Liver (tissue), 9 donors: ENCODE measurements around the gene PIP4K2A. TPM values are rescaled to one million over a fixed set of nuclear protein-coding genes. Genes with fewer than 3 reads are reported as not detected.
"Not testable (repeated sequence)": the region's sequence is repeated elsewhere in the genome, so short reads cannot be mapped to it uniquely, and the experiment has no call there.

Experiments
- DNase-seq: peaks from one replicate; pipeline ENCODE4 v3.0.0-alpha.2; 2017; ENCODE audit warnings: low spot score
- H3K27ac ChIP-seq, 2 donors: one replicate each; pipeline ENCODE4 v1.7.0; 2013; ENCODE audit warnings: inconsistent platforms in 2 of 2, low read length in 2 of 2, control low read depth in 1 of 2, low read depth in 1 of 2, mild to moderate bottlenecking in 1 of 2
- H3K27me3 ChIP-seq, 4 donors: one replicate each; pipeline versions ENCODE4 v1.6.1 to v1.7.0; 2013; ENCODE audit warnings: low read length in 3 of 4, inconsistent platforms in 1 of 4, mild to moderate bottlenecking in 1 of 4, moderate library complexity in 1 of 4; ENCODE audit not compliant: control insufficient read depth in 4 of 4, insufficient read depth in 4 of 4
- H3K36me3 ChIP-seq, 4 donors: one replicate each; pipeline versions ENCODE4 v1.6.1 to v1.7.0; 2013; ENCODE audit warnings: low read length in 3 of 4, mild to moderate bottlenecking in 3 of 4, low read depth in 1 of 4, moderate library complexity in 1 of 4; ENCODE audit not compliant: control insufficient read depth in 4 of 4, insufficient read depth in 3 of 4
- H3K4me1 ChIP-seq, 4 donors: one replicate each; pipeline versions ENCODE4 v1.6.1 to v1.7.0; 2013; ENCODE audit warnings: low read length in 3 of 4, mild to moderate bottlenecking in 3 of 4, moderate library complexity in 1 of 4; ENCODE audit not compliant: control insufficient read depth in 4 of 4, insufficient read depth in 4 of 4
- H3K4me3 ChIP-seq, 3 donors: one replicate each; pipeline versions ENCODE4 v1.6.1 to v1.7.0; 2013; ENCODE audit warnings: low read length in 3 of 3, control low read depth in 1 of 3, low read depth in 1 of 3, mild to moderate bottlenecking in 1 of 3
- H3K9ac ChIP-seq, 2 donors: one replicate each; pipeline ENCODE4 v1.7.0; 2013; ENCODE audit warnings: low read length in 2 of 2, mild to moderate bottlenecking in 2 of 2, moderate library complexity in 2 of 2, control low read depth in 1 of 2, low read depth in 1 of 2
- H3K9me3 ChIP-seq, 4 donors: one replicate each; pipeline versions ENCODE4 v1.6.1 to v1.7.0; 2013; ENCODE audit warnings: low read length in 3 of 4; ENCODE audit not compliant: control insufficient read depth in 4 of 4
- EGR1 ChIP-seq, 2 donors: IDR thresholded peaks; 2 replicates each; pipeline ENCODE4 v1.6.1; 2016 to 2018; ENCODE audit warnings: antibody characterized with exemption in 2 of 2, low read depth in 2 of 2
- FOXA1 ChIP-seq: IDR thresholded peaks from 2 replicates; pipeline ENCODE4 v1.6.1; 2016; ENCODE audit warnings: antibody characterized with exemption
- GABPA ChIP-seq, 2 donors: IDR thresholded peaks in 1 of 2; conservative IDR thresholded peaks in 1 of 2; 2 replicates each; pipeline ENCODE4 v1.6.1; 2016; ENCODE audit warnings: antibody characterized with exemption in 2 of 2, mild to moderate bottlenecking in 1 of 2, moderate library complexity in 1 of 2
- HNF4A ChIP-seq, 2 donors: conservative IDR thresholded peaks; 2 replicates each; pipeline ENCODE4 v1.6.1; 2016; ENCODE audit warnings: antibody characterized with exemption in 2 of 2, mild to moderate bottlenecking in 2 of 2
- HNF4G ChIP-seq: IDR thresholded peaks from 2 replicates; pipeline ENCODE4 v1.6.1; 2016; ENCODE audit warnings: antibody characterized with exemption
- JUND ChIP-seq, 2 donors: IDR thresholded peaks; 2 replicates each; pipeline ENCODE4 v1.6.1; 2016; ENCODE audit warnings: antibody characterized with exemption in 2 of 2
- NR2F2 ChIP-seq: IDR thresholded peaks from 2 replicates; pipeline ENCODE4 v1.6.1; 2016; ENCODE audit warnings: antibody characterized with exemption
- RAD21 ChIP-seq, 2 donors: IDR thresholded peaks; 2 replicates each; pipeline ENCODE4 v1.6.1; 2016; ENCODE audit warnings: antibody characterized with exemption in 2 of 2, mild to moderate bottlenecking in 2 of 2
- RXRA ChIP-seq, 2 donors: IDR thresholded peaks; 2 replicates each; pipeline ENCODE4 v1.6.1; 2017 to 2018; ENCODE audit warnings: antibody characterized with exemption in 2 of 2, mild to moderate bottlenecking in 1 of 2
- SP1 ChIP-seq: IDR thresholded peaks from 2 replicates; pipeline ENCODE4 v1.6.1; 2018; ENCODE audit warnings: antibody characterized with exemption, mild to moderate bottlenecking
- TAF1 ChIP-seq: conservative IDR thresholded peaks from 2 replicates; pipeline ENCODE4 v1.6.1; 2016; ENCODE audit warnings: antibody characterized with exemption, mild to moderate bottlenecking
- YY1 ChIP-seq: IDR thresholded peaks from 2 replicates; pipeline ENCODE4 v1.6.1; 2016; ENCODE audit warnings: antibody characterized with exemption, mild to moderate bottlenecking
- WGBS: extraction: QIAGEN DNeasy Blood & Tissue Kit; methylation state at CpG from one replicate; pipeline ENCODE4 v1.1.7; 2013; 5-methylcytosine and 5-hydroxymethylcytosine counted together
- polyA plus RNA-seq, 2 donors: library from polyadenylated mRNA; stranded (reverse) in 1 of 2; unstranded in 1 of 2; fragments of 200-250 nt in 1 of 2; fragments of >200 nt in 1 of 2; fragmentation: Nextera tagmentation in 1 of 2; extraction: Ambion mirVana in 1 of 2; gene quantifications; one replicate each; pipeline versions ENCODE4 v1.2.1 to v1.2.3, GENCODE V29; 2013 to 2015
- total RNA-seq, 2 donors: library from RNA; depleted of rRNA; stranded (reverse); fragments of >200 nt; gene quantifications; one replicate each; pipeline ENCODE4 v1.2.3, GENCODE V29; 2014
- TF ChIP-seq, protein P1 (sequence below): fragments of 150-350 bp; IDR thresholded peaks from 2 replicates; pipeline ENCODE4 v1.5.1; 2017; ENCODE audit warnings: improper control_type of control experiment, low read depth, low read length; ENCODE audit not compliant: missing input control
- TF ChIP-seq, protein P2 (sequence below): IDR thresholded peaks from 2 replicates; pipeline ENCODE4 v1.6.1; 2016; ENCODE audit warnings: antibody characterized with exemption
- TF ChIP-seq, protein P3 (sequence below): IDR thresholded peaks from 2 replicates; pipeline ENCODE4 v1.6.1; 2016; ENCODE audit warnings: antibody characterized with exemption
- TF ChIP-seq, protein P4 (sequence below): IDR thresholded peaks from 2 replicates; pipeline ENCODE4 v1.6.1; 2016; ENCODE audit warnings: antibody characterized with exemption
- TF ChIP-seq, protein P5 (sequence below): IDR thresholded peaks from 2 replicates; pipeline ENCODE4 v1.6.1; 2016; ENCODE audit warnings: antibody characterized with exemption, mild to moderate bottlenecking
- donor health status: healthy.
- donor health status: healthy.
- donor health status: healthy.
- donor health status: healthy.
- donor health status: healthy.

PIP4K2A gene
- total and polyA plus RNA-seq, 4 donors, result 6.4 to 53.7 (median 8.6) TPM

DNA sequence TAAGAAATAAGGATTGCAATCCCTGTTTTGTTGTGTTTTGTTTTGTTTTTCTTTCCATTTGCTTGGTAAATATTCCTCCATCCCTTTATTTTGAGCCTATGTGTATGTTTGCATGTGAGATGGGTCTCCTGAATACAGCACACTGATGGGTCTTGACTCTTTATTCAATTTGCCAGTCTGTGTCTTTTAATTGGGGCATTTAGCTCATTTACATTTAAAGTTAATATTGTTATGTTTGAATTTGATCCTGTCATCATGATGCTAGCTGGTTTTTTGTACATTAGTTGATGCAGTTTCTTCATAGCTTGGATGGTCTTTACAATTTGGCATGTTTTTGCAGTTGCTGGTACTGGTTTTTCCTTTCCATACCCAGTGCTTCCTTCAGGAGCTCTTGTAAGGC lies 190.0 kb downstream of the PIP4K2A start:
- not testable (repeated sequence) for H3K27me3 ChIP-seq, H3K4me1 ChIP-seq, H3K36me3 ChIP-seq, H3K9ac ChIP-seq, H3K27ac ChIP-seq, DNase-seq, H3K4me3 ChIP-seq, H3K9me3 ChIP-seq

DNA sequence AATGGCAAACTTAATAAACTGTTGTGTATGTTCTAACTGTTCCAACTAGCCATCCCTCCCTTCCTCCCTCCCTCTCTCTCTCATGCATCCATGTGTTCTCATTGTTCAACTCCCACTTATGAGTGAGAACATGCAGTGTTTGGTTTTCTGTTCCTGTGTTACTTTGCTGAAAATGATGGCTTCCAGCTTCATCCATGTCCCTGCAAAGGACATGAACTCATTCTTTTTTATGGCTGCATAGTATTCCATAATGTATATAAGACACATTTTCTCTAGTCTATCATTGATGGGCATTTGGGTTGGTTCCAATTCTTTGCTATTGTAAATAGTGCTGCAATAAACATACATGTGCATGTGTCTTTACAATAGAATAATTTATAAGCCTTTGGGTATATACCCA lies 193.7 kb downstream of the PIP4K2A start:
- H3K36me3 ChIP-seq, DNase-seq, H3K27ac ChIP-seq, H3K27me3 ChIP-seq, H3K9me3 ChIP-seq, H3K4me3 ChIP-seq, H3K9ac ChIP-seq, H3K4me1 ChIP-seq: not testable (repeated sequence)

DNA sequence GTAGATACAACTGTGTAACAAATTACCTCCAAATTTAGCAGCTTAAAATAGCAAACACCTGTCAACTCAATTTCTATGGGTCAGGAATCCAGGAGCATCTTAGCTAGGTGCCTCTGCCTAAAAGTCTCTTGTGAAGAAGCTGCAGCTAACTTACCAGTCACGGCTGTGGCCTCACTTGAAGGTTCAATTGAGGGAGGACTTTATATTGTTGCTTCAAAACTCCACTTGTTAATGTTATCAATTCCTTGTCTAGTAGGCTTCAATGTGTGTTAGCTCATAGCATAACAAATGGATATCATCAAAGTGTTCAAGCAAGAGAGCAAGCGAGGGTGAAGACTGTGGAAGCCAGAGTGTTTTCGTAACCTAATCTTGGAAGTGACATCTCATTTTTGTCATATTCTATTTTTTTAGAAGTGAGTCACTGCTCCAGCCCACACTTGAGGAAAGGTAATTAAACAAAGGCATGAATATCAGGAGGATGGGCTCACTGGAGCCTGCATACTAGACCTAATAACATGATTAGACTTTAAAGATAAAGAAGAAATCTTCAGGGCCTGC lies 196.1 kb downstream of the PIP4K2A start:
- H3K9ac ChIP-seq, result no peak overlapping the region
- 84% methylated on average over 3 of the region's 3 CpGs for WGBS
- TF ChIP-seq YY1 (no peak), TAF1 (no peak), EGR1 (IDR thresholded peaks at IDR 0.05; ENCODE audit: low read depth in 2 of 2) (no peak), HNF4G (no peak), RAD21 (IDR thresholded peaks at IDR 0.05) (no peak), FOXA1 (no peak), GABPA (IDR thresholded peaks at IDR 0.05 in 1 of 2, conservative IDR thresholded peaks at IDR 0.05 in 1 of 2) (no peak), JUND (IDR thresholded peaks at IDR 0.05) (no peak), HNF4A (conservative IDR thresholded peaks at IDR 0.05) (no peak), RXRA (IDR thresholded peaks at IDR 0.05) (no peak), SP1 (no peak), NR2F2 (no peak)
- TF ChIP-seq, protein P1, sequence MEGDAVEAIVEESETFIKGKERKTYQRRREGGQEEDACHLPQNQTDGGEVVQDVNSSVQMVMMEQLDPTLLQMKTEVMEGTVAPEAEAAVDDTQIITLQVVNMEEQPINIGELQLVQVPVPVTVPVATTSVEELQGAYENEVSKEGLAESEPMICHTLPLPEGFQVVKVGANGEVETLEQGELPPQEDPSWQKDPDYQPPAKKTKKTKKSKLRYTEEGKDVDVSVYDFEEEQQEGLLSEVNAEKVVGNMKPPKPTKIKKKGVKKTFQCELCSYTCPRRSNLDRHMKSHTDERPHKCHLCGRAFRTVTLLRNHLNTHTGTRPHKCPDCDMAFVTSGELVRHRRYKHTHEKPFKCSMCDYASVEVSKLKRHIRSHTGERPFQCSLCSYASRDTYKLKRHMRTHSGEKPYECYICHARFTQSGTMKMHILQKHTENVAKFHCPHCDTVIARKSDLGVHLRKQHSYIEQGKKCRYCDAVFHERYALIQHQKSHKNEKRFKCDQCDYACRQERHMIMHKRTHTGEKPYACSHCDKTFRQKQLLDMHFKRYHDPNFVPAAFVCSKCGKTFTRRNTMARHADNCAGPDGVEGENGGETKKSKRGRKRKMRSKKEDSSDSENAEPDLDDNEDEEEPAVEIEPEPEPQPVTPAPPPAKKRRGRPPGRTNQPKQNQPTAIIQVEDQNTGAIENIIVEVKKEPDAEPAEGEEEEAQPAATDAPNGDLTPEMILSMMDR, result no peak
- TF ChIP-seq, protein P2, sequence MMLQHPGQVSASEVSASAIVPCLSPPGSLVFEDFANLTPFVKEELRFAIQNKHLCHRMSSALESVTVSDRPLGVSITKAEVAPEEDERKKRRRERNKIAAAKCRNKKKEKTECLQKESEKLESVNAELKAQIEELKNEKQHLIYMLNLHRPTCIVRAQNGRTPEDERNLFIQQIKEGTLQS, result no peak
- TF ChIP-seq, protein P3, sequence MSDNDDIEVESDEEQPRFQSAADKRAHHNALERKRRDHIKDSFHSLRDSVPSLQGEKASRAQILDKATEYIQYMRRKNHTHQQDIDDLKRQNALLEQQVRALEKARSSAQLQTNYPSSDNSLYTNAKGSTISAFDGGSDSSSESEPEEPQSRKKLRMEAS, result no peak
- TF ChIP-seq, protein P4, sequence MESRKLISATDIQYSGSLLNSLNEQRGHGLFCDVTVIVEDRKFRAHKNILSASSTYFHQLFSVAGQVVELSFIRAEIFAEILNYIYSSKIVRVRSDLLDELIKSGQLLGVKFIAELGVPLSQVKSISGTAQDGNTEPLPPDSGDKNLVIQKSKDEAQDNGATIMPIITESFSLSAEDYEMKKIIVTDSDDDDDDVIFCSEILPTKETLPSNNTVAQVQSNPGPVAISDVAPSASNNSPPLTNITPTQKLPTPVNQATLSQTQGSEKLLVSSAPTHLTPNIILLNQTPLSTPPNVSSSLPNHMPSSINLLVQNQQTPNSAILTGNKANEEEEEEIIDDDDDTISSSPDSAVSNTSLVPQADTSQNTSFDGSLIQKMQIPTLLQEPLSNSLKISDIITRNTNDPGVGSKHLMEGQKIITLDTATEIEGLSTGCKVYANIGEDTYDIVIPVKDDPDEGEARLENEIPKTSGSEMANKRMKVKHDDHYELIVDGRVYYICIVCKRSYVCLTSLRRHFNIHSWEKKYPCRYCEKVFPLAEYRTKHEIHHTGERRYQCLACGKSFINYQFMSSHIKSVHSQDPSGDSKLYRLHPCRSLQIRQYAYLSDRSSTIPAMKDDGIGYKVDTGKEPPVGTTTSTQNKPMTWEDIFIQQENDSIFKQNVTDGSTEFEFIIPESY, result no peak
- TF ChIP-seq, protein P5, sequence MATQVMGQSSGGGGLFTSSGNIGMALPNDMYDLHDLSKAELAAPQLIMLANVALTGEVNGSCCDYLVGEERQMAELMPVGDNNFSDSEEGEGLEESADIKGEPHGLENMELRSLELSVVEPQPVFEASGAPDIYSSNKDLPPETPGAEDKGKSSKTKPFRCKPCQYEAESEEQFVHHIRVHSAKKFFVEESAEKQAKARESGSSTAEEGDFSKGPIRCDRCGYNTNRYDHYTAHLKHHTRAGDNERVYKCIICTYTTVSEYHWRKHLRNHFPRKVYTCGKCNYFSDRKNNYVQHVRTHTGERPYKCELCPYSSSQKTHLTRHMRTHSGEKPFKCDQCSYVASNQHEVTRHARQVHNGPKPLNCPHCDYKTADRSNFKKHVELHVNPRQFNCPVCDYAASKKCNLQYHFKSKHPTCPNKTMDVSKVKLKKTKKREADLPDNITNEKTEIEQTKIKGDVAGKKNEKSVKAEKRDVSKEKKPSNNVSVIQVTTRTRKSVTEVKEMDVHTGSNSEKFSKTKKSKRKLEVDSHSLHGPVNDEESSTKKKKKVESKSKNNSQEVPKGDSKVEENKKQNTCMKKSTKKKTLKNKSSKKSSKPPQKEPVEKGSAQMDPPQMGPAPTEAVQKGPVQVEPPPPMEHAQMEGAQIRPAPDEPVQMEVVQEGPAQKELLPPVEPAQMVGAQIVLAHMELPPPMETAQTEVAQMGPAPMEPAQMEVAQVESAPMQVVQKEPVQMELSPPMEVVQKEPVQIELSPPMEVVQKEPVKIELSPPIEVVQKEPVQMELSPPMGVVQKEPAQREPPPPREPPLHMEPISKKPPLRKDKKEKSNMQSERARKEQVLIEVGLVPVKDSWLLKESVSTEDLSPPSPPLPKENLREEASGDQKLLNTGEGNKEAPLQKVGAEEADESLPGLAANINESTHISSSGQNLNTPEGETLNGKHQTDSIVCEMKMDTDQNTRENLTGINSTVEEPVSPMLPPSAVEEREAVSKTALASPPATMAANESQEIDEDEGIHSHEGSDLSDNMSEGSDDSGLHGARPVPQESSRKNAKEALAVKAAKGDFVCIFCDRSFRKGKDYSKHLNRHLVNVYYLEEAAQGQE, result no peak
- H3K9me3 ChIP-seq, result peaks cover 0 to 4% (median 2%) of the 10 kb centered on the region in 4 donors
- no peak overlapping the region for H3K27ac ChIP-seq
- H3K4me3 ChIP-seq, result no peak overlapping the region
- H3K4me1 ChIP-seq, result no peaks in the 10 kb centered on the region
- no peak for DNase-seq
- peaks cover 0 to 2% (median 0%) of the 10 kb centered on the region in 4 donors for H3K27me3 ChIP-seq
- H3K36me3 ChIP-seq, result no peaks in the 10 kb centered on the region
